Astrocyte of the cerebellum (primary cell): ENCODE results near the gene IGLL1.
"Not testable (repeated sequence)": the region's sequence is repeated elsewhere in the genome, so short reads cannot be mapped to it uniquely, and the experiment has no call there.

Experiments
- DNase-seq: peaks from one replicate; pipeline ENCODE4 v3.0.0-alpha.2; 2011; ENCODE audit warnings: low read depth
- H3K4me3 ChIP-seq: 2 replicates; pipeline ENCODE4 v1.5.1; 2011; ENCODE audit warnings: mild to moderate bottlenecking, low read depth, low read length, moderate library complexity
- in situ Hi-C: cut with HindIII; loops from 2 replicates; pipeline ENCODE4 v1.10.0; 2017; ENCODE audit warnings: low sequenced_read_pairs
- TF ChIP-seq, protein P1 (sequence below): IDR thresholded peaks from 2 replicates; pipeline ENCODE4 v1.5.1; 2012; ENCODE audit warnings: low read length, low read depth, moderate library complexity, mild to moderate bottlenecking; ENCODE audit errors: missing control alignments

IGLL1 gene

DNA sequence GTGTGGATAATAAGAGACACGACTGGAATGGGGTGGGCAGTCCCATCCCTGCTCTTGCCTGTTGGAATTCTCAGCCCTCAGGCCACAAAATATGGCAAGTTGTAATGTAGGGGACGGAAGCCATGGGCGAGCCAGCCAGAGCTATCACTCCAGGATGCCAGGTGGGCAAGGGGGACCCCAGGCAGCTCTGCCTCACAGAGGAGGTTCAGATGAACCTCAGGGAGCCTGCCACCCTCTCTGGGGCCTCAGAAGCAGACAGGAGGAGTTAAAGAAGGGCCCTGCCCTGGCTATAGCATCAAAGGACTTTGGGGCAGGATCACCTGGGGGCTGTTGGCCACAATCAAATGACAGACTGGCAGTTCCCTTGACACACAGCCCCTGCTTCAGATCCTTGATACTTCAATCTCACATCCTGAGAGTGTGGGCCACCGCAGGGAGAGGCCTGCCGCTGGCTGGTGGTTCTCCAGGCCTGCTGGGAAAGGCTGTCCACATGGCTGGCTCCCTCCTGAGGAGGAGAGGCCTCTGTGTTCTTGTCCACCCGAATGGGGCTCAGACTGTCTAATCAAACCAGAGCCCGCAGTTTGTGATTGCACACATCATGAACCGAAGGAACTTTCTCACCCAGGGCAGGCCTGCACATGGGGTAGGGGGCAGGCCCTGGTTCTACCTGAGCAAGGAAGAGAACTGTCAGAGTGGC, 31.4 kb downstream of the IGLL1 start:
- DNase-seq: no peak
- no peak overlapping the region for H3K4me3 ChIP-seq
- in situ Hi-C loops: no loop called here
- TF ChIP-seq, protein P1, sequence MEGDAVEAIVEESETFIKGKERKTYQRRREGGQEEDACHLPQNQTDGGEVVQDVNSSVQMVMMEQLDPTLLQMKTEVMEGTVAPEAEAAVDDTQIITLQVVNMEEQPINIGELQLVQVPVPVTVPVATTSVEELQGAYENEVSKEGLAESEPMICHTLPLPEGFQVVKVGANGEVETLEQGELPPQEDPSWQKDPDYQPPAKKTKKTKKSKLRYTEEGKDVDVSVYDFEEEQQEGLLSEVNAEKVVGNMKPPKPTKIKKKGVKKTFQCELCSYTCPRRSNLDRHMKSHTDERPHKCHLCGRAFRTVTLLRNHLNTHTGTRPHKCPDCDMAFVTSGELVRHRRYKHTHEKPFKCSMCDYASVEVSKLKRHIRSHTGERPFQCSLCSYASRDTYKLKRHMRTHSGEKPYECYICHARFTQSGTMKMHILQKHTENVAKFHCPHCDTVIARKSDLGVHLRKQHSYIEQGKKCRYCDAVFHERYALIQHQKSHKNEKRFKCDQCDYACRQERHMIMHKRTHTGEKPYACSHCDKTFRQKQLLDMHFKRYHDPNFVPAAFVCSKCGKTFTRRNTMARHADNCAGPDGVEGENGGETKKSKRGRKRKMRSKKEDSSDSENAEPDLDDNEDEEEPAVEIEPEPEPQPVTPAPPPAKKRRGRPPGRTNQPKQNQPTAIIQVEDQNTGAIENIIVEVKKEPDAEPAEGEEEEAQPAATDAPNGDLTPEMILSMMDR: no peak

DNA sequence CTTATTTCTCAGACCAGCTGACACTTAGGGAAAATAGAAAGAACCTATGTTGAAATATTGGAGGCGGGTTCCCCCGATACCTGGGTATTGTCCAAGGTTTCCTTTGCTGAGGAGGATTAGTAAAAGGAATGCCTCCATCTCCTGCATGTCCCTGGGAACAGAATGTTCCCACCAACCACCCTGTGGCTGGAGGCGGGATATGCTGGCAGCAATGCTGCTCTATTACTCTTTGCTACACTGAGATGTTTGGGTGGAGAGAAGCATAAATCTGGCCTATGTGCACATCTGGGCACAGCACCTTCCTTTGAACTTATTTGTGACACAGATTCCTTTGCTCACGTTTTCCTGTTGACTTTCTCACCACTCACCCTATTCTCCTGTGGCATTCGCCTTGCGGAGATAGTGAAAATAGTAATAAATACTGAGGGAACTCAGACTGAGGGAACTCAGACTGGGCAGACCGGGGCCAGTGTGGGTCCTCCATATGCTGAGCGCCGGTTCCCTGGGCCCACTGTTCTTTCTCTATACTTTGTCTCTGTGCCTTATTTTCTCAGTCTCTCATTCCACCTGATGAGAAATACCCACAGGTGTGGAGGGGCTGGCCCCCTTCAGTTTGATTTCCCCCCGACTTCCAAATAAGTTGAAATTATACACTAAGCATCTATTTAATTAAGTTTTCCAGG, 32.1 kb downstream of the IGLL1 start:
- no peak overlapping the region for H3K4me3 ChIP-seq
- no peak for DNase-seq
- in situ Hi-C loops: no loop called here
- TF ChIP-seq, protein P1: no peak

DNA sequence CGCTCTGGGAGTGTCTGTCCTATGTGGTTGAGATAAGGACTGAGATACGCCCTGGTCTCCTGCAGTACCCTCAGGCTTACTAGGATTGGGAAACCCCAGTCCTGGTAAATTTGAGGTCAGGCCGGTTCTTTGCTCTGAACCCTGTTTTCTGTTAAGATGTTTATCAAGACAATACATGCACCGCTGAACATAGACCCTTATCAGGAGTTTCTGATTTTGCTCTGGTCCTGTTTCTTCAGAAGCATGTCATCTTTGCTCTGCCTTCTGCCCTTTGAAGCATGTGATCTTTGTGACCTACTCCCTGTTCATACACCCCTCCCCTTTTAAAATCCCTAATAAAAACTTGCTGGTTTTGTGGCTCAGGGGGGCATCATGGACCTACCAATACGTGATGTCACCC, 32.7 kb downstream of the IGLL1 start:
- H3K4me3 ChIP-seq, in situ Hi-C loops, DNase-seq: not testable (repeated sequence)

DNA sequence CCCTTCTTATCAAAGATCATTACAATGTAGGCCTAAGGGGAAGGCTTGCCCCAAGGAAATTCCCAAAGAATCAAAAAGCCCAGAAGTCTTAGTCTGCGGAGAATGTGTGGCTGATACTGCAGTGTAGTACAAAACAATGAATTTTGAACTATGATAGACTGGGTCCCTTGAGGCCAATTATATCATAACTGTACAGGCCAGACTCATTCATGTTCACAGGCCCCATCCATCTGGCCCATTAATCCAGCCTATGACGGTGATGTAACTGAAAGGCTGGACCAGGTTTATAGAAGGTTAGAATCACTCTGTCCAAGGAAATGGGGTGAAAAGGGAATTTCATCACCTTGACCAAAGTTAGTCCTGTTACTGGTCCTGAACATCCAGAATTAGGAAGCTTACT, 35.2 kb downstream of the IGLL1 start:
- TF ChIP-seq, protein P1: no peak
- in situ Hi-C loops: no loop called here
- DNase-seq: no peak
- no peak overlapping the region for H3K4me3 ChIP-seq

DNA sequence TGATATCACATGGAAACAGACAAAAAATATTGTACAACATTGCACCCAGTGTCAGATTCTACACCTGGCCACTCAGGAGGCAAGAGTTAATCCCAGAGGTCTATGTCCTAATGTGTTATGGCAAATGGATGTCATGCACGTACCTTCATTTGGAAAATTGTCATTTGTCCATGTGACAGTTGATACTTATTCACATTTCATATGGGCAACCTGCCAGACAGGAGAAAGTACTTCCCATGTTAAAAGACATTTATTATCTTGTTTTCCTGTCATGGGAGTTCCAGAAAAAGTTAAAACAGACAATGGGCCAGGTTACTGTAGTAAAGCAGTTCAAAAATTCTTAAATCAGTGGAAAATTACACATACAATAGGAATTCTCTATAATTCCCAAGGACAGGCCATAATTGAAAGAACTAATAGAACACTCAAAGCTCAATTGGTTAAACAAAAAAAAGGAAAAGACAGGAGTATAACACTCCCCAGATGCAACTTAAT, 36.5 kb downstream of the IGLL1 start:
- H3K4me3 ChIP-seq, DNase-seq, in situ Hi-C loops: not testable (repeated sequence)

DNA sequence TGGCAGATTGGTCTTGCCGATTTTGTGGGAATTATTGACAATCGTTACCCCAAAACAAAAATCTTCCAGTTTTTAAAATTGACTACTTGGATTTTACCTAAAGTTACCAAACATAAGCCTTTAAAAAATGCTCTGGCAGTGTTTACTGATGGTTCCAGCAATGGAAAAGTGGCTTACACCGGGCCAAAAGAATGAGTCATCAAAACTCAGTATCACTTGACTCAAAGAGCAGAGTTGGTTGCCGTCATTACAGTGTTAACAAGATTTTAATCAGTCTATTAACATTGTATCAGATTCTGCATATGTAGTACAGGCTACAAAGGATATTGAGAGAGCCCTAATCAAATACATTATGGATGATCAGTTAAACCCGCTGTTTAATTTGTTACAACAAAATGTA, 37.2 kb downstream of the IGLL1 start:
- H3K4me3 ChIP-seq: no peak overlapping the region
- in situ Hi-C loops: no loop called here
- TF ChIP-seq, protein P1: no peak
- DNase-seq: no peak

DNA sequence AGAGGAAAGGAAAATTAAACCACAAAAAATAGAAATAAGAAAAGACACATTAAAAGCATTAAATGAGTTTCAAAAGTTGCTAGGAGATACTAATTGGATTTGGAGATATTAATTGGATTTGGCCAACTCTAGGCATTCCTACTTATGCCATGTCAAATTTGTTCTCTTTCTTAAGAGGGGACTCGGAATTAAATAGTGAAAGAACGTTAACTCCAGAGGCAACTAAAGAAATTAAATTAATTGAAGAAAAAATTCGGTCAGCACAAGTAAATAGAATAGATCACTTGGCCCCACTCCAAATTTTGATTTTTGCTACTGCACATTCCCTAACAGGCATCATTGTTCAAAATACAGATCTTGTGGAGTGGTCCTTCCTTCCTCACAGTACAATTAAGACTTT, 37.7 kb downstream of the IGLL1 start:
- H3K4me3 ChIP-seq, in situ Hi-C loops, DNase-seq: not testable (repeated sequence)

DNA sequence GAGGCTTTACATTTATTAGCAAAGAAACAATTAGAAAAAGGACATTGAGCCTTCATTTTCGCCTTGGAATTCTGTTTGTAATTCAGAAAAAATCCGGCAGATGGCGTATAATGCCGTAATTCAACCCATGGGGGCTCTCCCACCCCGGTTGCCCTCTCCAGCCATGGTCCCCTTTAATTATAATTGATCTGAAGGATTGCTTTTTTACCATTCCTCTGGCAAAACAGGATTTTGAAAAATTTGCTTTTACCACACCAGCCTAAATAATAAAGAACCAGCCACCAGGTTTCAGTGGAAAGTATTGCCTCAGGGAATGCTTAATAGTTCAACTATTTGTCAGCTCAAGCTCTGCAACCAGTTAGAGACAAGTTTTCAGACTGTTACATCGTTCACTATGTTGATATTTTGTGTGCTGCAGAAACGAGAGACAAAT, 38.2 kb downstream of the IGLL1 start:
- DNase-seq, in situ Hi-C loops, H3K4me3 ChIP-seq: not testable (repeated sequence)
- TF ChIP-seq, protein P1: peak; percentile 42

DNA sequence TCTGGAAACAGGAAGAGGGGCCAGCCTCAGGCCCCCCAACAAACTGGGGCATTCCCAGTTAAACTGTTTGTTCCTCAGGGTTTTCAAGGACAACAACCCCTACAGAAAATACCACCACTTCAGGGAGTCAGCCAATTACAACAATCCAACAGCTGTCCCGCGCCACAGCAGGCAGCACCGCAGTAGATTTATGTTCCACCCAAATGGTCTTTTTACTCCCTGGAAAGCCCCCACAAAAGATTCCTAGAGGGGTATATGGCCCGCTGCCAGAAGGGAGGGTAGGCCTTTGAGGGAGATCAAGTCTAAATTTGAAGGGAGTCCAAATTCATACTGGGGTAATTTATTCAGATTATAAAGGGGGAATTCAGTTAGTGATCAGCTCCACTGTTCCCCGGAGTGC, 39.3 kb downstream of the IGLL1 start:
- H3K4me3 ChIP-seq, DNase-seq, in situ Hi-C loops: not testable (repeated sequence)

DNA sequence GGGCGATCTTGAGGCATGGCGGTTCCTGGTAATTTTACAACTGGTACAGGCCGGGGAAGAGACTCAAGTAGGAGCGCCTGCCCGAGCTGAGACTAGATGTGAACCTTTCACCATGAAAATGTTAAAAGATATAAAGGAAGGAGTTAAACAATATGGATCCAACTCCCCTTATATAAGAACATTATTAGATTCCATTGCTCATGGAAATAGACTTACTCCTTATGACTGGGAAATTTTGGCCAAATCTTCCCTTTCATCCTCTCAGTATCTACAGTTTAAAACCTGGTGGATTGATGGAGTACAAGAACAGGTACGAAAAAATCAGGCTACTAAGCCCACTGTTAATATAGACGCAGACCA, 40.3 kb downstream of the IGLL1 start:
- H3K4me3 ChIP-seq, DNase-seq: not testable (repeated sequence)
- in situ Hi-C loops: loop anchor here (10.0 kb wide), 1 partner anchor 295 kb away; the partner anchor contains the start of gene DERL3
